HG03439 (cell line): Measurements from ENCODE around the gene UACA.
"Not testable (repeated sequence)": the region's sequence is repeated elsewhere in the genome, so short reads cannot be mapped to it uniquely, and the experiment has no call there.

ENCODE experiments used
- ATAC-seq: cut with Tn5 transposase; IDR thresholded peaks from one replicate; pipeline ENCODE4 v1.9.1; 2021; ENCODE audit warnings: mild to moderate bottlenecking, moderate library complexity; ENCODE audit not compliant: unreplicated experiment

Gene UACA

DNA sequence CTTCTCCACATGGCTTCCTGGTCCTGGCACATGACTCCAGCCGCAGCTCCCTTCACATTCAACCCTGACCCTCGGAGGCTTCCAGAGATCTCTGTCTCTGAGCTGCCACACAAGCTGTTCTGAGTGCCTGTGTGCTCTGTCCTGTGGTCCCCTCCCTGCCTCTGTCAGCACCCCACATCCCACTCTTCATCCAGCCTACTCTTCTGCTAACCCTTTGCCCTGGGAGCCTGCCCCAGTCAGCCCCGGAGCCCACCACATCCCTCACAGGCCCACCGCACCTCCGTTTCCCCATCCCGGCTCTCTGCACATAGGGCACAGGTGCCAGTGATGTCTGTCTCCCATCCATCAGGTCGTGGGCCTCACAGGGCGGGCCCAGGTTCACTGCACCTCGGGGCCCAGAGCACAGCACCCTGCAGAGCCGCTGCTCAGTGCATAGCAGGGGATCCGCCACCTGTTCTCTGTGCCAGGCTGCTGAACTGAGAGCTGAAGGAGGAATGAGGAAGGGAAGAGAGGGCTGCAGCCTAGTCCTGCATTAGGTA lies 133.6 kb downstream of the UACA start:
- no peak for ATAC-seq

DNA sequence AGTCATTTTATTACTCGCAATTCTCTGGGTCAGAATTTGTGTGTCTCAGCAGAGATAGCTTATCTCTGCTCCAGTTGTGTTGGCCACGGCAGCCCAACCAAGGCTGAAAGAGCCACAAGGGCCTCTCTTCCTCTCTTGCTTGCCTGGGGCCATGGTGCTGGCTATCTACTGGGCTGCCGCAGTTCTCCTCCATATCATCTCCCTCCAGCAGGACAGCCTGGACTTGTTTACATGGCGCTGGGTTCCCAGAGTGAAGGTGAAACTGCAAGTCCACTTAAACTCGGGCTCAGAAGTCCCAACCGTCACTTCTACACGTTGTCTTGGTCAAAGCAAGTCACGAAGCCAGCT lies 134.8 kb downstream of the UACA start:
- ATAC-seq, result no peak

- no peak for ATAC-seq
Measured at GRCh38 chr15:70627734-70628548, 135.4 kb downstream of the UACA start.

DNA sequence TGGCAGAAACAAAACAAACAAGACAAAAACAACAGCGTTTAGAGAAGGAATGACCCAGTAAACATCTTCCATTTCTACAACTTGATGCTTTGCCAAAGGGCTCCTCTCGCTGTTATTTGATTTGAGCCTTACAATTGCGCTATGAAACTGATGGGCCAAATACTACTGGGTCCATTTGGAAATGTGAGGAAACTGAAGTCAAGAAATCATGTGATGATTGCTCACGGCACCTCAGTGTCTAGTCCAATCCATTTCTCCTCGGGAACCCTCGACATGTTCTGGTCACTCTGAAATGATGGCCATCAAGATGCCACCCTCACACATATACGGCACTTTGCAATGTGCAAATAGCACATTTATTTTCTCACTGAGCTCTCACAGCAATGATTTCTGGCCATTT lies 136.0 kb downstream of the UACA start:
- ATAC-seq, result no peak

DNA sequence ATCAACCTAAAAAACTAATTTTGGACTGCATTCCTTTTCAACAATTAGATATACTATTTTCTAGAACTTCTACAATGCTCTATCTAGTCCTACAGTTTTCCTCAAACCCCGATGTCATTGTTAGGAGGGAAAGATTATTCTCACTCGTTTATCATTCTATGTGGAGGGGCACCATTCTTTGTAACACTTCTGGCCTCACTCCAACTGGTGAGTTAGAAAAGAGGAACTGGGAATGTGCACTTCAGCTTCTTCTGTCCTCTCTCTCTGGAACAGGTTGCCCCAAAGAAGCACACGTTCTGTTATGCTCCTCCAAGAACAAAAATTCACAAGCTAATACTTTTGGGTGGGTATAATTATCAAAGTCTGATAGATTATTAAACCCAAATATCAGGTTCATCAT lies 137.9 kb downstream of the UACA start:
- no peak for ATAC-seq

DNA sequence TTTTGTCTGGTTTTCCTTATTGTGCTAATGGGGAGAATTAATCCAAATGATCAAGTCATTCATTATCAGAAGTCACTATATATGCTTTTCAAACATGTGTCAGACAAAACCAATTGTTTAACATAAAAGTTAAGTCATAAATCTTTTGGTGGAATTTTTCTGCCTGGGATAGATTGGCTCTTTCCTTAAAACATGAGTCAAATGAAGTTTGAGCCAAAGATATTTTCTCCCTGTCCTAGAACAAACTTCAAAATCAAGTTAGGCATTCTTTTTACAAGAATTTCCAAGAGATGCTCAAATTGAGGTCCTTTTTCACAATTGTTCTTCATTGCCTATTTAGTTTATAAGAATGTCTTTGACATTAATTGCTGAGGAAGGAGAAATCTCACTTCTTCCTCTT lies 138.3 kb downstream of the UACA start:
- no peak for ATAC-seq

- ATAC-seq, result no peak
Measured at GRCh38 chr15:70618929-70619328, 144.4 kb downstream of the UACA start.

- no peak for ATAC-seq
Measured at GRCh38 chr15:70617911-70618287, 145.5 kb downstream of the UACA start.

- ATAC-seq, result no peak
Measured at GRCh38 chr15:70617076-70617910, 146.1 kb downstream of the UACA start.

GRCh38 chr15:70616311-70616756 lies 147.0 kb downstream of the UACA start:
- not testable (repeated sequence) for ATAC-seq

GRCh38 chr15:70615435-70616310 lies 147.7 kb downstream of the UACA start:
- no peak for ATAC-seq

- ATAC-seq, result no peak
Measured at GRCh38 chr15:70614221-70614620, 149.1 kb downstream of the UACA start.

- ATAC-seq, result no peak
Measured at GRCh38 chr15:70613271-70613670, 150.1 kb downstream of the UACA start.

DNA sequence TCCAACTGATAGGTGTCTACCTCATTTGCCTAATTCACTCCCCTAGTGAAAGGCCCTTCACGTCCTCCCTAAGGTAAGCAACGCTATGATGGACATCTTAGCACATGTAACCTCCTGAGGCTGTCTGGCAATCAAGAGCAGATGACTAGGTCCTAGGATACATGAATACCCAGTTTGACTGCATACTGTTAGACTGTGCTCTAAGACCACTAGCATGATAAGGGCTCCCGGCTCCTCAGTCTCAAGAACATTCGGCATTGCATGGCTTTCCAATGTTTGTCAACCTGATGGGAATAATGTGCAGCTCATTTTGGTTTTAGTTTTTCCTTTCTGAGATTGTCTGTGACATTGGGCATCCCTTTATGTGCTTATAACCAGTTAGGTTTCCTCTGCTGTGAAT lies 152.1 kb downstream of the UACA start:
- ATAC-seq, result no peak

GRCh38 chr15:70610541-70610940 lies 152.8 kb downstream of the UACA start:
- ATAC-seq, result no peak

DNA sequence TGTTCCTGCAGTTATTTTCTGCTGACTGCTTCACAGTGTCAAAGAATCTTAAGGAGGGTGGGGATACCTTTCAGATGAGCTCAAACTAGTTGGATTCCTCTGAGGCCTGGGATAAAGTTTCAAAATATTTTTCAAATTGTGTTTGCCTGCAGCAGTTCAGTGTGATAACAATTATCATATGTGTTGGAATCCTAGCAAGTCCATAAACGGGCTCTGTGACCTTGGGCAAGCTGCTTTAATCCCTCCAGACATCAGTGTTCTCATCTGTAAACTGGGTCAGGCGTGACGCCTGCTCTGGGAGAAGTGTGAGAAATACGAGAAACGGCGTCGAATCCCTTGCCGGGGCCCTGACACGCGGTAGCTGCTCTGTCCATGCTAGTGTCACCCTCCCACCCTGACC lies 153.5 kb downstream of the UACA start:
- ATAC-seq, result no peak

GRCh38 chr15:70608144-70608543 lies 155.2 kb downstream of the UACA start:
- no peak for ATAC-seq

DNA sequence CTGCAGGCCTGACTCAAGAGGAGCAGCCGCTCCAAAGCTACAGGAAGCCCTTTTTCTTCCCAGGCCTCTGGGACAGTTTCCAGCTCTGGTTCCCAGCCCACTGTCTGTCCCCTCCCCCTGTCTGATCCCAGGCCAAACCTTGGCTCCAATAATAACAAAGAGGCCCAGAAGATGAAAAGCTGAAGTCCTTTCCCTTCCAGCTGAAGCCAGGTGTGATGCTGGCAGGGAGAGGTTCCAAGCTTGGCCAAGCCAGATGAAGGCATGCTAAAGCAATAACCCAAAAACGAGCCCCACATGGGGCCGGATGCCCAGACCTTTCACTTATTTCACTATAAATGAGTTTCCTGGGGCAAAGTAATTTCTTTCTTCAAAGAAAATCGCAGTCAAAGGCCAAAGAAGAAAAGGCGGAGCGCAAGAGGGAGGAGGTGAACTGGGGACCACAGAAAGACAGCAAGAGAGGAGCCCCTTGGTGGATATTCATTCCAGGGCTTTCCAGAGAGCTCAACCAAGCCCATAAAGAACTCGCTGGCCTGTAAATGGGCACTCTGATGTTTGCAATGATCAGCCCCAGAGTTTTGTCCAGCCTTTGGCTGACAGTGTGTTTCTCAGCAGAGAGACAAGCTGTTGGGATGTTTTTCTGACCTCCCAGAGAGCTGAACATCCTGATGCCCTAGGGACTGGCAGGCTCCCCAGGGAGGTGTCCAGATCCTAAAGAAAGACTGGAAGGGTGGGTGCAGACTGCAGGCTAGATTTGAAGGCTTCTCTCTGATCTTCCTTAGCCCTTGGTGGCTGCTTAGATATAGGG lies 157.6 kb downstream of the UACA start:
- no peak for ATAC-seq

DNA sequence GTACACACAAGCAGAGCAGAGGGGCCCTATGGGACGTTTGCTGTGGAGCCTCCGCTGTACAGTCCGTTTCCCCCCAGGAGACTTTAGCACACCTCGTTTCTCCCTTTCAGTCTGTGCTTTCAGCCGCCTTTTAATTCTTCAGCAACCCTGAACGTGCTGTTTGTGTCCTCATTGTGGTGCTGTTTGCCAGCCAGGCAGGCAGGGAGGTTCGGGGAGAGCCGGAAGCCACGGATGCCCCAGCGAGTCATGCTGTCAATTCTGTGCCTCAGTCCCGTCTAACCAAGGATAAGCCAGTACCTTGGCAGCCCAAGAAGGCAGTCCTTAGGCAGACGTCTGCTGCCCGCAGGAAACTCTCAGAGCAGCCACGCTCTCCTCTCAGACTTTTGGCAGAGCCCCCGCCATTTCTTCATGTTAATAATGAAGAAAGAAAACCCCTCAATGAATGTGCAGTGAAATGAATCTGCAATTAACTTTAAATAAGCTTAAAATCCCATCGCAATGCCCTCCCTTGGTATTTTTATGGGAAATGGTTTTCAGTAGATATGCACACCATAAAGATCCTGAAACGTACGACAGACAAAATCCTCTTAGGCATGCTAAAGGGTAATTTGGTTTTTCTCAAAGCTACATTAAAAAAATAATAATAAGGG lies 158.6 kb downstream of the UACA start:
- no peak for ATAC-seq
